GM18505 (cell line): ENCODE measurements around the gene ERV3-1.
A peak's percentile ranks its signal among the peaks of the same experiment; 100 is the strongest.

Experiments
- ATAC-seq: cut with Tn5 transposase; IDR thresholded peaks from one replicate; pipeline ENCODE4 v1.9.1; 2021; ENCODE audit not compliant: unreplicated experiment
- POLR2A ChIP-seq: IDR thresholded peaks from 4 replicates; pipeline ENCODE4 v1.6.1; 2011; ENCODE audit warnings: borderline replicate concordance; ENCODE audit not compliant: insufficient read depth, insufficient read length; ENCODE audit errors: extremely low read depth

The ERV3-1 gene

DNA sequence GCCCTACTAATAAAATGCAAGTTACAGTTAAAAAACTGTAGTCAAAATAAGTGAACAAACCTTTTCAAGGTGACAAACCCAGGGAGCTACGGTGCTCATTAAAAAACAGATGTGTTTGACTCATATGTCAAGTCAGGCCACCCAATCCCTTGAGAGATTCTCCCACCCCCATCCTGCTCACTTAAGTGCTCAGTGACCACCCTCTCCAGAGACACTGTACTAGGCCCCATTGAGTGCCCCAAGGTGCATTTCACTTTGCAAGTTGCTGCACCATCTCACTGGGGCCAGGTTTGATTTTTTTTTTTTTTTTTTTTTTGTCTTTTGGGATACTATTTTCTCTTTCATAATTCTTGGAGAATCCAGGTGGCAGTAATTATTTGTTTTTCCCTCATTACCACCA lies 1.9 kb downstream of the ERV3-1 start:
- no peak for ATAC-seq
- TF ChIP-seq POLR2A, result no peak

DNA sequence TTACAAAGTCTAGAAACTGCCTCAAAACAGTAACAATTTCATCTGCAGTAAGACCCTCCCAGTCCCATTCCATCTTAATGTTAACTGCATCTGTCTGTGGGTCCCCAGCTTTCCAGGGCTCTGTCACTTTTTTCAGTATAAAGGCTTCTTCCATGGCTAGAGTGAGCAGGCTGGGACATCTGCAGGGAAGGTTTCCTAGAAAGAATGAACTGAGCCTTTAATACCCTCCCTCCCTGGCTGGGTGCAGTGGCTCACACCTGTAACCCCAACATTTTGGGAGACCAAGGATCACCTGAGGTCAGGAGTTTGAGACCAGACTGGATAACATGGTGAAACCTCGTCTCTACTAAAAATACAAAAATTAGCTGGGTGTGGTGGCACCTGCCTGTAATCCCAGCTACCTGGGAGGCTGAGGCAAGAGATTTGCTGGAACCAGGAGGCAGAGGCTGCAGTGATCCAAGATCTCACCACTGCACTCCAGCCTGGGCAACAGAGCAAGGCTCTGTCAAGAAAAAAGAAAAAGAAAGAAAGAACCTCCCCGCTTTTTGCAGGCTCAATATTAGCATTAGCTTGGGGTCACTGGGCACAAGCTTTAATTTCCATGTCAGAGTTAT lies 3.4 kb downstream of the ERV3-1 start:
- ATAC-seq, result no peak
- TF ChIP-seq POLR2A, result no peak

DNA sequence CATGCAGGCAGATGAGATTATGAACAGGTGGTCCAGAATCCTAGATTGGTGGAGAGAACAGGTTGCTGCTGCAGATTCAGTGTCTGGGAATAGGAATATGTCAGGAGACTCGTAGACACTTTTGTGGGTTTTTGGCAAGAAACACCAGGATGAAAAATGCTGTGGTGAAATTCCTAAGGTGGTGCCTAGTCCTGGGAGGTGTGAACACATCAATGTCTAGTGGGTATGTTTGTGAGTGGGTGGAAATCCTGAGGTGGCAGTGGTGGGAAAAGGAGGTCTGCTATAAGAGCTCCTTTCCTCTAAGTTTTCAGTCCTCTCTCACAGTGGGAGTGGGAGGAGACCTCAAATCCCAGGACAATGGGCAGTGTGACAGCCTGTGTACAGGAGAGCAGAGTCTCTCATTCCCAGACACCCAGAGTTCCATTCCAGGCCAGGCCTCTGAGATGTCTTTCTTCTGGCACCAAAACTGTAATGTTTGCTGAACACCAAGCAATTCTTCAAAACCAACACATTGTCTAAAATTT lies 5.1 kb downstream of the ERV3-1 start:
- no peak for ATAC-seq
- no peak for TF ChIP-seq POLR2A

DNA sequence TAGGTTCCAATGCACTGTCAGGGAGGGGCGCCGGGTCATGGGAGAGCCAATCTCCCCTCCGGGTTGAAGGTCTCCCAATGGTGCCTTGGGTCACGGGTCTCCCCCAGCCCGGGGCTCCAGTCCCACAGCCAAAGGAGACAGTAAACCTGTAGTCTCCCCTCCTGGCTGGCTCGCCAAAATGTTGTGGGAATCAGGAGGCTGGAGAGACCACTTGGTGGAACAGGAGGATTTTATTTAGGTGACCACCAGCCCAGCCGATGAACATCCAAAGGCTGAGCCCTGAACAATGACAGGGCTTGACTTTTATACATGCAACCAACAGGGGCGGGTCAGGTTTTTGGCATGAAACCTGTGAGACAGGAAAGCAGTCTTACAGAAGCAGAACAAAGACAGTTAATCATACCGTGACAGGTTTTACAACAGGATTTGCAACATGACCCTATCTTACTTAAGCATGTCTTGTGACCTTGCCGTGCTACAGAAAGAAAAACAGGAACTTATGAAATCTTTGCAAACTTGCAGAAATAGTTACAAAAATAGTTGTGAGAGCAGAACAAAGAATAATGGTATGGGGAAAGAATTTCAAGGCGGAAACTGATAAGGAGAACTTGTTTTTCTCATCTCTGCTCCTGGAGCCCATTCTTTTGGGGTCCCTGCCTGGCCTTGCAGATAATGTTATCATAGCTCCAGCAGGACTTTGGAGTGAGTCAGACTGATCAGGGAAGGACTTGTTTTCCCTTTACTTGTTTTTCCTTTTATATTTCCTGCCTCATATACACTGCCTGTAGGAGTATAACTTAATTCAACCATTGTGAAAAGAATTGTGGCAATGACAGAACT lies 7.1 kb downstream of the ERV3-1 start:
- TF ChIP-seq POLR2A, result no peak
- ATAC-seq, result peak; percentile 91

- ATAC-seq, result no peak
- no peak for TF ChIP-seq POLR2A
These were observed 7.7 kb downstream of the ERV3-1 start for GRCh38 chr7:64998865-64999164.

DNA sequence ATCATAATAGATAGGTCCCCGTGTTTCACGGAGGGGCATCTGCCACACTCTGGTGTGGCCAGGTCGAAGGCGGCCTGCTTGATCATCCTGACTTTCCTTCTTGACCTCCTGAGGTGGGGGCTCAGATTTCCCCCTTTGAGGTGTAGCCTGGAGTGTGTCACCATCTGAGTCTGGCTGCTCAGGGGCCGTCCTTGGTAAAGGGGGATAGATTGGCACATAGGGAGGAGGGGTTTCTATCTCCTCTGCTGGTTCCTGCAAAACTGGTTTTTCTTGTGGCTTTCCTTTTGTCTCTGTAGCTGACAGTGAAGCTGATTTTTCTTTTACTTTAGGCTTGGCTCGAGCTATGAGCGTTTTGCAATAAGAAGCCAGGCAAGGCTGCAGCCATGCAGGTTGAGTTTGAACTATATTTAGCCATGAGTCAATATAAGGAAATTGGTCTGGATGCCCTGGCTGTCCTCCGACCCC lies 8.5 kb downstream of the ERV3-1 start:
- ATAC-seq, result no peak

GRCh38 chr7:64997164-64997908 lies 9.2 kb downstream of the ERV3-1 start:
- no peak for ATAC-seq

More for the DNA sequence above, 8.5 kb downstream of the ERV3-1 start:
- no peak for TF ChIP-seq POLR2A

DNA sequence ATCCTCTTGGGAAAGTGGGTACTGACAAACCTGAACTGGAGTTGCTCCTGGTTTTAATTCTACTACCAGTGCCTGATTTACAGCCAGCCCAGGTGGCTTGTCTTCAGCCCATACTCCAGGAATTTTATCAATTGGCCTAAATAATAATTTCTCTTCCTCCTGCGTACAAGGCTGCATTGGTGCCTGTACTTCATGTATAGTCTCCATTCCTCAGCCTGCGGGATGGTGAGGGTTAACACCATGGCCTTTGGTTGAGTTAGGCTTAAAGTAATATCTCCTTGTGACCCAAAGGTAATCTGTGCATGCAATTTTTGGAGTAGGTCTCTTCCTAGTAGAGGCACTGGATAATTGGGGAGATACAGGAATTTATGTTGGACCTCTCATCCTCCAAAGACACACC lies 10.2 kb downstream of the ERV3-1 start:
- no peak for ATAC-seq
- no peak for TF ChIP-seq POLR2A

More at GRCh38 chr7:64997164-64997908, 9.2 kb downstream of the ERV3-1 start:
- no peak for TF ChIP-seq POLR2A

GRCh38 chr7:64993901-64994300 lies 12.6 kb downstream of the ERV3-1 start:
- ATAC-seq, result no peak
- no peak for TF ChIP-seq POLR2A

- no peak for TF ChIP-seq POLR2A
- ATAC-seq, result no peak
These were observed 13.5 kb downstream of the ERV3-1 start for GRCh38 chr7:64992971-64993370.

DNA sequence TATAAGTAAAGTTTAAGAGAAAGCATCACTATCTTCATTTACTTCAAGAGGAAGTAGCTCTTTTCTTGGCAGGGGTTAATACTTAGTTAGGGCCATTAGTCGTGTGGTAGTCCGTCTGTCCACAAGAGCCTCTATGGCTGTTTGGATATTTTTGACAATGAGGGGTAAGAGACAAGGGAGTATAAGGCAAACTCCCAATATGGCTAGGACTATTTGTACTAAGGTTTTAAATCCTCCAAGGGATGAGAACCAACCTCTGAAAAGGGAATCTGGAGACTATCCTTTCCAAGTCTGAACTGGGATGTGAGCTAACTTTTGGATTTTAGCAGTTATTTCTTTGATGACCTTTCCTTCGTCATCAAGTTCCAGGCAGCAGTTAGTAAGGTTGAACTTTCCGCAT lies 15.6 kb downstream of the ERV3-1 start, which contains the start of gene ZNF117:
TSS of gene ZNF117 (minus strand) at position 101 of the 400 bp plus-strand sequence.
- TF ChIP-seq POLR2A, result no peak
- ATAC-seq, result no peak

GRCh38 chr7:64990216-64990615 lies 16.3 kb downstream of the ERV3-1 start:
- ATAC-seq, result no peak
- no peak for TF ChIP-seq POLR2A

DNA sequence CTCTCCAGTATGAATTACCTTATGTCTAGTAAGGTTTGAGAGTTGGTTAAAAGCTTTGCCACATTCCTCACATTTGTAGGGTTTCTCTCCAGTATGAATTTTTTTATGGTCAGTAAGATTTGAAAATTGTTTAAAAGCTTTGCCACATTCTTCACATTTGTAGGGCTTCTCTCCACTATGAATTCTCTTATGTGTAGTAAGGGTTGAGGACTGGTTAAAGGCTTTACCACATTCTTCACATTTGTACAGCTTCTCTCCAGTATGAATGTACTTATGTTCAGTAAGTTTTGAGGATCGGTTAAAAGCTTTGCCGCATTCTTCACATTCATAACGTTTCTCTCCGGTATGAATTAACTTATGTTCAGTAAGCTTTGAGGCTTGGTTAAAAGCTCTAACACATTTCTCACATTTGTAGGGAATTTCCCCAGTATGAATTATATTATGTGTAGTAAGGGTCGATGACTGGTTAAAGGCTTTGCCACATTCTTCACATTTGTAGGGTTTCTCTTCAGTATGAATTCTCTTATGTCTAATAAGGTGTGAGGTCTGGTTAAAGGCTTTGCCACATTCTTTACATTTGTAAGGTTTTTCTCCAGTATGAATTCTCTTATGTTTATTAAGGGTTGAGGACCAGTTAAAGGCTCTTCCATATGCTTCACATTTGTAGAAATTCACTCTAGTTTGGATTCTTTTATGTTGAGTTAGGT lies 27.8 kb downstream of the ERV3-1 start:
- ATAC-seq, result no peak
- no peak for TF ChIP-seq POLR2A

DNA sequence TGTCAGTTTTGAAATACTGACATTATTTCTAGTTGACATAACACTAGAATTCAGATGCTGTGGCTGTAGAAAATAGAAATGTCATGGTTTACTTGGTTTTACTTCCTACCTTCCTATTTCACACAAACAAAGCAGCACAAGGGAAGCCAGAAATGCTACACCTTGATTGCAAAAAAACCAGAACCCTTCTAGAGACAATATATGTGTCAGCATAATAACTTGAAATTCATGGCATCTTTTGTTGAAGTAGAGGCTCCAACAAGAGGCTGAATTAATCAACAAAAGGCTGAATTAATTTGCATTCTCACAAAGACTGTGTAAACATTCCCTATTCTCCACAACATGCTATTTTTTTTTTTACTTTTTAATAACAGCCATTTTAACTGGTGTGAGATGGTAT lies 40.9 kb downstream of the ERV3-1 start:
- ATAC-seq, result no peak
- no peak for TF ChIP-seq POLR2A
